Measurements from ENCODE around the gene AGBL3. TPM values are rescaled to one million over a fixed set of nuclear protein-coding genes. Genes with fewer than 3 reads are reported as not detected.

The AGBL3 gene
- polyA plus RNA-seq, 3 donors = 0.03 to 0.20 (median 0.12) TPM

DNA sequence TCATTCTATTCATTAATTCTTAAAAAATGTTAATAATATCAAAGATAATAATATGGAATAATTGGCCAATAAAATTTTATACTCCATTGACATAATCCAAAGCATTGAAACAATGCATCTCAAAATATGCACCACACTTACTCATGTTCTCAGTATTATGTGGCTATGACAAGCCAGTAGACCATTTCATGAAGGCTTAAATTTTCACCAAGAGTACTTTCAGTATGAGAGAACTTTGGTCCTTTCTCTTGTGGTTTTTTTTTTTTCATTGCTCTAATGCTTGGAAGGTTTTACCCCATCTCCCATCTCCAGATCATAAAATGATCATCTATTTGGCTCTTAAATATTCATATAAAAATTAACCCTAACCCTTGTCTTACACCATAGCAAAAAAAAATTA lies 116.1 kb downstream of the AGBL3 start:
- H4K20me1 ChIP-seq (ENCODE audit: insufficient read depth, low read length) = no peaks in the 10 kb centered on the region
- Mint-ChIP-seq H3K27ac (no peak overlapping the region), H3K4me1 (no peaks in the 10 kb centered on the region), H3K27me3 (ENCODE audit: low read depth in 3 of 3) (no peaks in the 10 kb centered on the region), H3K9me3 (peaks cover 0 to 9% (median 2%) of the 10 kb centered on the region in 7 donors), H3K36me3 (no peaks in the 10 kb centered on the region), H3K4me3 (no peak overlapping the region)
- no peak overlapping the region for H3K27ac ChIP-seq (ENCODE audit: low read depth in 1 of 2, low read length in 2 of 2)
- H3K9me3 ChIP-seq (replicated peaks in 1 of 2; ENCODE audit: control insufficient read depth in 1 of 2, insufficient read depth in 1 of 2, low read length in 2 of 2) = no peaks in the 10 kb centered on the region
- no peaks in the 10 kb centered on the region for H3K27me3 ChIP-seq (ENCODE audit: control insufficient read depth in 2 of 2, insufficient read depth in 2 of 2, low read length in 2 of 2)
- intact Hi-C loops (cut with micrococcal nuclease) = no loop called here
- TF ChIP-seq, protein P1, sequence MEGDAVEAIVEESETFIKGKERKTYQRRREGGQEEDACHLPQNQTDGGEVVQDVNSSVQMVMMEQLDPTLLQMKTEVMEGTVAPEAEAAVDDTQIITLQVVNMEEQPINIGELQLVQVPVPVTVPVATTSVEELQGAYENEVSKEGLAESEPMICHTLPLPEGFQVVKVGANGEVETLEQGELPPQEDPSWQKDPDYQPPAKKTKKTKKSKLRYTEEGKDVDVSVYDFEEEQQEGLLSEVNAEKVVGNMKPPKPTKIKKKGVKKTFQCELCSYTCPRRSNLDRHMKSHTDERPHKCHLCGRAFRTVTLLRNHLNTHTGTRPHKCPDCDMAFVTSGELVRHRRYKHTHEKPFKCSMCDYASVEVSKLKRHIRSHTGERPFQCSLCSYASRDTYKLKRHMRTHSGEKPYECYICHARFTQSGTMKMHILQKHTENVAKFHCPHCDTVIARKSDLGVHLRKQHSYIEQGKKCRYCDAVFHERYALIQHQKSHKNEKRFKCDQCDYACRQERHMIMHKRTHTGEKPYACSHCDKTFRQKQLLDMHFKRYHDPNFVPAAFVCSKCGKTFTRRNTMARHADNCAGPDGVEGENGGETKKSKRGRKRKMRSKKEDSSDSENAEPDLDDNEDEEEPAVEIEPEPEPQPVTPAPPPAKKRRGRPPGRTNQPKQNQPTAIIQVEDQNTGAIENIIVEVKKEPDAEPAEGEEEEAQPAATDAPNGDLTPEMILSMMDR (IDR thresholded peaks at IDR 0.05) = no peak
- H3K9ac ChIP-seq (ENCODE audit: insufficient read depth, low read length, poor library complexity, severe bottlenecking) = no peak overlapping the region
- no peaks in the 10 kb centered on the region for H3K36me3 ChIP-seq (replicated peaks in 1 of 2; ENCODE audit: control insufficient read depth in 1 of 2, insufficient read depth in 2 of 2, low read length in 2 of 2)
- H3K4me2 ChIP-seq (replicated peaks; ENCODE audit: extremely low read depth, low read length, poor library complexity, severe bottlenecking) = no peak overlapping the region
- no peak overlapping the region for H2AFZ ChIP-seq (ENCODE audit: insufficient read depth, low read depth, low read length, poor library complexity, severe bottlenecking)
- no peaks in the 10 kb centered on the region for H3K79me2 ChIP-seq (ENCODE audit: insufficient read depth, low read length)
- no peak for DNase-seq
- H3K4me1 ChIP-seq (ENCODE audit: control insufficient read depth in 1 of 2, insufficient read depth in 2 of 2, low read length in 2 of 2) = no peaks in the 10 kb centered on the region
- H3K4me3 ChIP-seq (replicated peaks in 1 of 3; ENCODE audit: low read depth in 2 of 3, low read length in 3 of 3) = no peak overlapping the region

DNA sequence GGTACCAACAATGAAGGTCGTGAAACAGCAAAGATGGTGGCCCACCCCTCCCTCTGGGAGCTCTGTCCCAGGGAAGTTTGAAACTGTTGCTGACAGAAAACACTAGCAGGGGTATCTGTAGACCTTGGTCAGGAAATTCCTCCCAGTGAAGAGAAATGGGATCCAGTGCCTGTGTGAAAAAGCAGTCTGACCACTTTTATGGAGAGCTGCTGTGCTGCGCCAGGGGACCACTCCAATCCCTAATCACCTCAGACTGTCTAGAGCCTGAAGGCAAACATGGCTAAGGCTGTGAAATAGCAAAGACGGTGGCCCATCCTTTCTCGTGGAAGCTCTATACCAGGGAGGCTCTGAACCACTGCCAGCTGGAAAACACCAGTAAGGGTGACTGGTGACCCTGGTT lies 123.3 kb downstream of the AGBL3 start:
- H3K4me1 Mint-ChIP-seq = no peaks in the 10 kb centered on the region
- no peak overlapping the region for H3K9ac ChIP-seq (ENCODE audit: insufficient read depth, low read length, poor library complexity, severe bottlenecking)
- H3K79me2 ChIP-seq (ENCODE audit: insufficient read depth, low read length) = no peaks in the 10 kb centered on the region
- H3K36me3 ChIP-seq (replicated peaks in 1 of 2; ENCODE audit: control insufficient read depth in 1 of 2, insufficient read depth in 2 of 2, low read length in 2 of 2) = no peaks in the 10 kb centered on the region
- no peak overlapping the region for H3K4me3 Mint-ChIP-seq
- H3K27me3 Mint-ChIP-seq (ENCODE audit: low read depth in 3 of 3) = no peaks in the 10 kb centered on the region
- H4K20me1 ChIP-seq (ENCODE audit: insufficient read depth, low read length) = no peaks in the 10 kb centered on the region
- no peak for DNase-seq
- no peaks in the 10 kb centered on the region for H3K27me3 ChIP-seq (ENCODE audit: control insufficient read depth in 2 of 2, insufficient read depth in 2 of 2, low read length in 2 of 2)
- 90% methylated on average over 3 of the region's 4 CpGs for WGBS (ENCODE audit: insufficient coverage)
- no peak overlapping the region for H3K4me2 ChIP-seq (replicated peaks; ENCODE audit: extremely low read depth, low read length, poor library complexity, severe bottlenecking)
- no peaks in the 10 kb centered on the region for H3K9me3 ChIP-seq (replicated peaks in 1 of 2; ENCODE audit: control insufficient read depth in 1 of 2, insufficient read depth in 1 of 2, low read length in 2 of 2)
- intact Hi-C loops (cut with micrococcal nuclease) = no loop called here
- H3K4me3 ChIP-seq (replicated peaks in 1 of 3; ENCODE audit: low read depth in 2 of 3, low read length in 3 of 3) = no peak overlapping the region
- TF ChIP-seq, protein P1 (IDR thresholded peaks at IDR 0.05) = no peak
- no peak overlapping the region for H2AFZ ChIP-seq (ENCODE audit: insufficient read depth, low read depth, low read length, poor library complexity, severe bottlenecking)
- no peak overlapping the region for H3K27ac ChIP-seq (ENCODE audit: low read depth in 1 of 2, low read length in 2 of 2)
- no peak overlapping the region for H3K27ac Mint-ChIP-seq
- peaks cover 0 to 7% (median 4%) of the 10 kb centered on the region in 7 donors for H3K9me3 Mint-ChIP-seq
- no peaks in the 10 kb centered on the region for H3K4me1 ChIP-seq (ENCODE audit: control insufficient read depth in 1 of 2, insufficient read depth in 2 of 2, low read length in 2 of 2)
- H3K36me3 Mint-ChIP-seq = no peaks in the 10 kb centered on the region
